Superior temporal gyrus (tissue), 1 donor: Measurements from ENCODE around the gene CACNA1D.

ENCODE experiments used
- DNase-seq: peaks from one replicate; pipeline ENCODE4 v3.0.0-alpha.2; 2016; ENCODE audit errors: extremely low spot score

CACNA1D gene

GRCh38 chr3:53748512-53749271, 254.3 kb downstream of the CACNA1D start:
- peak; percentile 22 for DNase-seq

GRCh38 chr3:53749448-53749847, 255.0 kb downstream of the CACNA1D start:
- DNase-seq = no peak

GRCh38 chr3:53750253-53751210, 256.1 kb downstream of the CACNA1D start:
- DNase-seq = no peak

- DNase-seq = no peak
These were observed 259.2 kb downstream of the CACNA1D start for GRCh38 chr3:53753518-53754183.

GRCh38 chr3:53754325-53754724, 259.9 kb downstream of the CACNA1D start:
- no peak for DNase-seq

GRCh38 chr3:53758846-53759245, 264.4 kb downstream of the CACNA1D start:
- DNase-seq = no peak

GRCh38 chr3:53763353-53763752, 268.9 kb downstream of the CACNA1D start:
- DNase-seq = no peak

DNA sequence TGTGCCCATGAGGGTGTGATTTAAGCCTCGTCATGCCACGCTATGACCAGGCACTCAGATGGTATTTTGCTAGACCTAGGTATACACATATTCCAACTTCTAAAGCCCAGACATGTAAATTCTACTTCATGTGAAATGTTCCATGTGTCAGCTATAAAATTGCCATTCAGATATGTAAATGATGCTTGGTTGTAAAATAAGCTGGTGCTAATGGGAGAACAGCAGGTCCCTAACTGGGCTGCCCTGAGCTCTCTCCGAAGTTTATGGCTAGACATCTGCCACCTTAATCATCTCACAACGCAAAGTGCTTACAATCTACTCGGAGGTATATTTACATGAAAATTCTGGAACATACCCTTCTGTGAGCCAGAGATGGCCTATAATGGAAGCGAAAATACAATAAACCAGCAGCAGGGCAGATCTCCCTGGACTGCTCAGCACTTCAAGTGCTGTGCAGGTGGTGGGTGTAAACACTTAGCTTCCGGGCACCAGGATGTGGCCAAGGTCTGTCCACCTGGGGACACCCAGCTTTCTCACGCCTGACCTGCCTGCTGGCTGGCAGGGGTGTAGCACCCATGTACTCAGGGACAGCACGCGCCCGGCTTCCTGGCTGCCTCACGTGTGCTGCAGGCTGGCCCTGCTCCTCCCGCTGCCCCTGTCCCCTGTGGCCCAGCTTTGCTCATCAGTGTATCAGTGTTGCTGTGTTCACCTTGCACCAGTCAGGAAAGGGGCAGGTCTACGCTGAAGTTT, 269.8 kb downstream of the CACNA1D start:
- no peak for DNase-seq

DNA sequence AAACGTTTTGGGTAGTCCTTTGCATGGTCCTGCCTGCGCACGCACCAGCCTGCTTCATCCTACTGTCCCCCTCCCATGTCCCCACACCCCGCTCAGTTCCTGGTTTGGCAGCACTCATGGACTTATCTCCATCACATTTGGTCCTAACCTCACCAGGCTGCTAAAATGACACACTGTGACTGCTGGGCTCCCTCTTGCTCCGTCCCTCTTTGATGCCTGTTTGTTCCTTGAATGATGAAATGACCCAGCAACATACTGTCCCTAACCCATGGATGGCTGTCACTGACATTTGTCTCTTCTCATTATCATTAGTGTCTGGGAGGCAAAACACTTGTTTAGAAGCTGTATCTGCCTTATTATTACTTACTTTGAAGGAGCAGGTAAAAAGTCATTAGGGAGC, 271.3 kb downstream of the CACNA1D start:
- no peak for DNase-seq

DNA sequence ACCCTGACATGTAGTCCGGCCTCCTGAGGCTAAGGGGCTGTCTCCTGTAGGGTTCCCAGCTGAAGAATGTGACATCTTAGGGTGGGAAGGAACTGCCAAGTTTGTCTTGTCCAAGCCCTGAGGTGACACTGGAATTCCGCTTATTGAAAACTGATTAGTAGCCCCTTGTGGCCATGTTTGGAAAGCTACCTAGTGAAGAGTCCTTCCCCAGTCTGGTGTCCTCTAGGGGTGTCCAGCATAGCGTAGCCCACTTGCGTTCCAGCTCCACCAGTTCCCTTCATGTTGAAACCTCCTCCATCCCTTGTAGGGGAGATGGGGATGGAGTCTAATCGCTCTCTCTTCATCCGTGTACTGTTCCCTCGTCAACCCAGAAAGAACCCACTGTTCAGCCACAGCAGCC, 272.3 kb downstream of the CACNA1D start:
- no peak for DNase-seq

GRCh38 chr3:53768478-53769459, 274.4 kb downstream of the CACNA1D start:
- DNase-seq = no peak

DNA sequence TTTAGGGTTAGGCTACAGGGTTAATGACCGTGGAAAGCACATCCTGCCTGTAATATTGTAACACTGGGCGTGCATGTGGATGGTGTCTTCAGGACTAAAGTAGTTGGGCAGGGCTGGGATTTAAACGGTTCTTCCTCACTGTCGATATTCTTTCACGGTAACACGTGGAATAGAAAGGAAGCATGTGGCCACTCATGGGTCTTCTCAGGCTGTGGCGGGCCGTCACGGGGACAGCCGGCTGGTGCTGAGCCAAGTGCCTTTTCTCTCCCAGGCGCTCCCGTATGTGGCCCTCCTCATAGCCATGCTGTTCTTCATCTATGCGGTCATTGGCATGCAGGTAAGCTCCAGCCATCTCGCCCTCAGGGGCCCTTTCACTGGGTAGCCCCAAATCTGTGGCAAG, 278.2 kb downstream of the CACNA1D start:
- DNase-seq = no peak

GRCh38 chr3:53773021-53773436, 278.6 kb downstream of the CACNA1D start:
- no peak for DNase-seq

GRCh38 chr3:53773611-53774368, 279.4 kb downstream of the CACNA1D start:
- DNase-seq = peak; percentile 64

DNA sequence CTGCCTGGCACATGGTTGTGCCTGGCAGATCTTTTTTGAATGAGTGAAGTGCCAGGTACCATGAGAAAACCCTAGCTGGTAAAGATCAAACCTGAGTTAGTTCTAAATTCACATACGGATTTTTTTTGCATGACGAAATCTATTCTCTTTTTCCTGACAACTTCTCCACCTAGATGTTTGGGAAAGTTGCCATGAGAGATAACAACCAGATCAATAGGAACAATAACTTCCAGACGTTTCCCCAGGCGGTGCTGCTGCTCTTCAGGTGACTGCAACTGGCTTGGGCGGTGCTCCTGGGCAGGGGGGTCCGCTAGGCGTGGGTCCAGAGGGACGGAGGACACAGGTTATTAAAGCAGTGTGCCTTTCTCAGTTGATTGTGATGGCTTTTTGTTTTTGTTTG, 280.0 kb downstream of the CACNA1D start:
- DNase-seq = no peak

- DNase-seq = no peak
These were observed 280.6 kb downstream of the CACNA1D start for GRCh38 chr3:53775018-53775417.

DNA sequence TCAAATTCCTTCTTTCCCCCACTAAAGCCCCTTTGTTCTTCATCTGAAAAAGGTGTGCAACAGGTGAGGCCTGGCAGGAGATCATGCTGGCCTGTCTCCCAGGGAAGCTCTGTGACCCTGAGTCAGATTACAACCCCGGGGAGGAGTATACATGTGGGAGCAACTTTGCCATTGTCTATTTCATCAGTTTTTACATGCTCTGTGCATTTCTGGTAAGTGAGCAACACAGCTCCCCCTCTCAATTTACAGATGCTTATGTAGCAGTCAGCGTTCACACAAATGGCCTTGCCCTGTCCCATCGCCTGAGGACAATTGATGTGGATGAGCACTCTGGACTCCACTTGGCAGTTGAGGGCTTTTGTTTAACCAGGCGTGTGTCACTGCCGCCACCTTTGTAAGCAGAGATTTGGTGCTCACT, 281.4 kb downstream of the CACNA1D start:
- no peak for DNase-seq

DNA sequence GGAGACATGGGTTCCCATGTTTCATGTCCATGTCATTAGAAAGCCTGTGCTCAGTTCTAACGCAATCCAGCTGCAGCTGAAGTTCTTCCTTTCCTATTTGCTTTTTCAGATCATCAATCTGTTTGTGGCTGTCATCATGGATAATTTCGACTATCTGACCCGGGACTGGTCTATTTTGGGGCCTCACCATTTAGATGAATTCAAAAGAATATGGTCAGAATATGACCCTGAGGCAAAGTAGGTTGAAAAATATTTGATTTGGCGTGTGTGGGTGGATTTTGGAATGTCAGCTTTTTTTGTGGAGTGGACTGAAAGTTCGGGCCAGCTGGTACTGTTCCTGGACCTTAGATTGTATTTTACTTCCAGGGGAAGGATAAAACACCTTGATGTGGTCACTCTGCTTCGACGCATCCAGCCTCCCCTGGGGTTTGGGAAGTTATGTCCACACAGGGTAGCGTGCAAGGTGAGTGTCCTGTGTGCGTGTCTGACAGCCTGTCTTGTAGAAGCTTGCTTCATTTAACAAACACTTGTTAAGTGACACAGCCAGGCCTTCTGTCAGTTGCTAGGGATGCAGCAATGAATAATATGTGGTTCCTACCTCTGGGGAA, 282.2 kb downstream of the CACNA1D start:
- no peak for DNase-seq

DNA sequence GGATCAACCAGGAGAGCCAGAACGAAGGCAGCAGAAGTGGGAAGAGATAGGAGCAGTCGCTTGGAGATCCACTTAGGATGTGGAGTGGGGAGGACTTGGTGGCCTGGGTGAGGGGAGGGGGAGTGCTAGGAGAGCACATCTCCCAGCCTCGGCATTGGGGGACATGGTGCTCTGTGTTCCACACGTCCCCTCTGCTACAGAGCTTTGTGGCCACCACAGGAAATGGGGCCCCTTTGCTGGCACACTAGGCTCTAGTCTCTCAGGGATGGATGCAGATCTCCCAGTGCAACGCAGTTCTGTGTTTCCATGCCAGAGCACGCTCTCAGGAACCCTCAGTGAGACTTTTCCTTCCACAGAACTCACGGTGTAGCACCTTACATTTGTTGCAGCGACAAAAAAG, 283.1 kb downstream of the CACNA1D start:
- no peak for DNase-seq
